Ishikawa (cell line): Measurements from ENCODE around the gene SLC15A1.

Source experiments
- CEBPB ChIP-seq: IDR thresholded peaks from 2 replicates; pipeline ENCODE4 v1.6.1; 2012
- CREB1 ChIP-seq: IDR thresholded peaks from 2 replicates; pipeline ENCODE4 v1.6.1; 2012; ENCODE audit warnings: low read depth
- EGR1 ChIP-seq: IDR thresholded peaks from 2 replicates; pipeline ENCODE4 v1.6.1; 2012
- EP300 ChIP-seq: IDR thresholded peaks from 2 replicates; pipeline ENCODE4 v1.6.1; 2012; ENCODE audit warnings: borderline replicate concordance
- FOXM1 ChIP-seq: IDR thresholded peaks from 2 replicates; pipeline ENCODE4 v1.6.1; 2012; ENCODE audit warnings: low read depth, borderline replicate concordance
- MAX ChIP-seq: IDR thresholded peaks from 2 replicates; pipeline ENCODE4 v1.6.1; 2012
- NFIC ChIP-seq: IDR thresholded peaks from 2 replicates; pipeline ENCODE4 v1.6.1; 2012
- RAD21 ChIP-seq: IDR thresholded peaks from 2 replicates; pipeline ENCODE4 v1.6.1; 2012; ENCODE audit warnings: low read depth
- REST ChIP-seq: IDR thresholded peaks from 2 replicates; pipeline ENCODE4 v1.6.1; 2012; ENCODE audit warnings: low read depth, mild to moderate bottlenecking
- TAF1 ChIP-seq: IDR thresholded peaks from 2 replicates; pipeline ENCODE4 v1.6.1; 2012; ENCODE audit warnings: low read depth, mild to moderate bottlenecking
- TCF12 ChIP-seq: IDR thresholded peaks from 2 replicates; pipeline ENCODE4 v1.6.1; 2012; ENCODE audit warnings: low read depth
- TEAD4 ChIP-seq: IDR thresholded peaks from 2 replicates; pipeline ENCODE4 v1.6.1; 2012
- USF1 ChIP-seq: IDR thresholded peaks from 2 replicates; pipeline ENCODE4 v1.6.1; 2012
- YY1 ChIP-seq: IDR thresholded peaks from 2 replicates; pipeline ENCODE4 v1.6.1; 2012; ENCODE audit warnings: low read depth
- ZBTB7A ChIP-seq: IDR thresholded peaks from 2 replicates; pipeline ENCODE4 v1.6.1; 2012; ENCODE audit warnings: low read depth

Gene SLC15A1

GRCh38 chr13:98794498-98794897 is 42.0 kb upstream of the SLC15A1 start:
- no peak for TF ChIP-seq RAD21
- TF ChIP-seq TEAD4, result no peak
- no peak for TF ChIP-seq CREB1
- TF ChIP-seq FOXM1, result no peak
- TF ChIP-seq MAX, result no peak
- no peak for TF ChIP-seq EGR1
- no peak for TF ChIP-seq REST
- TF ChIP-seq ZBTB7A, result no peak

GRCh38 chr13:98792785-98793495 is 40.5 kb upstream of the SLC15A1 start:
- no peak for TF ChIP-seq ZBTB7A
- TF ChIP-seq EP300, result no peak
- no peak for TF ChIP-seq NFIC
- TF ChIP-seq YY1, result no peak
- no peak for TF ChIP-seq REST
- no peak for TF ChIP-seq RAD21
- no peak for TF ChIP-seq EGR1
- TF ChIP-seq TEAD4, result no peak
- TF ChIP-seq TCF12, result no peak
- TF ChIP-seq CREB1, result no peak
- TF ChIP-seq CEBPB, result no peak
- TF ChIP-seq TAF1, result no peak
- no peak for TF ChIP-seq FOXM1
- no peak; the same call in 1 of the 2 replicates for TF ChIP-seq USF1

- TF ChIP-seq YY1 (no peak), TCF12 (no peak), EP300 (no peak), USF1 (no peak), CREB1 (no peak), RAD21 (no peak)
Measured at GRCh38 chr13:98792321-98792720, 39.8 kb upstream of the SLC15A1 start.

GRCh38 chr13:98791611-98792010 is 39.1 kb upstream of the SLC15A1 start:
- TF ChIP-seq USF1 (no peak), REST (no peak), MAX (no peak), EGR1 (no peak), YY1 (no peak), TCF12 (no peak), CREB1 (no peak)

- TF ChIP-seq TAF1 (no peak), ZBTB7A (no peak), NFIC (no peak), EGR1 (no peak), CEBPB (no peak), TEAD4 (no peak), YY1 (no peak), MAX (no peak), CREB1 (no peak), USF1 (no peak), REST (no peak), RAD21 (no peak), EP300 (no peak), TCF12 (no peak), FOXM1 (no peak)
Measured at GRCh38 chr13:98787996-98788395, 35.5 kb upstream of the SLC15A1 start.
